MM.1S (cell line): ENCODE measurements around the gene CCNB1.

Experiments
- DNase-seq: peaks from one replicate; pipeline ENCODE4 v3.0.0-alpha.2; 2015
- H2AFZ ChIP-seq: fragments of 300-600 bp; sonication (generic); 2 replicates; pipeline ENCODE4 v1.6.0; 2016; ENCODE audit warnings: antibody characterized with exemption, low read length
- H3F3A ChIP-seq: fragments of 300-600 bp; sonication (generic); 2 replicates; pipeline ENCODE4 v1.6.1; 2016; ENCODE audit warnings: mild to moderate bottlenecking, antibody characterized with exemption, low read length, moderate library complexity, mixed read lengths; ENCODE audit not compliant: insufficient read depth
- H3K27ac ChIP-seq: fragments of 300-600 bp; sonication (generic); 2 replicates; pipeline ENCODE4 v1.5.1; 2016; ENCODE audit warnings: mild to moderate bottlenecking, low read length
- H3K27me3 ChIP-seq: fragments of 300-600 bp; sonication (generic); replicated peaks from 2 replicates; pipeline ENCODE4 v1.6.0; 2016; ENCODE audit warnings: low read length; ENCODE audit not compliant: insufficient read depth
- H3K36me3 ChIP-seq: fragments of 300-600 bp; sonication (generic); replicated peaks from 2 replicates; pipeline ENCODE4 v1.6.1; 2016; ENCODE audit warnings: mild to moderate bottlenecking, low read length, mixed read lengths; ENCODE audit not compliant: insufficient read depth
- H3K4me1 ChIP-seq: fragments of 300-600 bp; sonication (generic); 2 replicates; pipeline ENCODE4 v1.6.1; 2016; ENCODE audit warnings: low read length, mixed read lengths
- H3K4me2 ChIP-seq: fragments of 300-600 bp; sonication (generic); 2 replicates; pipeline ENCODE4 v1.6.0; 2016; ENCODE audit warnings: low read depth, low read length
- H3K4me3 ChIP-seq: fragments of 300-600 bp; sonication (generic); 2 replicates; pipeline ENCODE4 v1.5.1; 2016; ENCODE audit warnings: low read length, mixed read lengths
- H3K79me2 ChIP-seq: fragments of 300-600 bp; sonication (generic); 2 replicates; pipeline ENCODE4 v1.6.1; 2016; ENCODE audit warnings: mixed run types, low read length, mixed read lengths
- H3K9ac ChIP-seq: fragments of 300-600 bp; sonication (generic); 2 replicates; pipeline ENCODE4 v1.6.1; 2016; ENCODE audit warnings: low read length, mixed read lengths
- H3K9me2 ChIP-seq: fragments of 300-600 bp; sonication (generic); replicated peaks from 2 replicates; pipeline ENCODE4 v1.6.1; 2016; ENCODE audit warnings: mild to moderate bottlenecking, low read length, mixed read lengths; ENCODE audit not compliant: insufficient read depth
- H3K9me3 ChIP-seq: fragments of 300-600 bp; sonication (generic); replicated peaks from 2 replicates; pipeline ENCODE4 v1.6.1; 2016; ENCODE audit warnings: mild to moderate bottlenecking, low read length, mixed read lengths; ENCODE audit not compliant: insufficient read depth
- H4K20me1 ChIP-seq: fragments of 300-600 bp; sonication (generic); 2 replicates; pipeline ENCODE4 v1.6.1; 2016; ENCODE audit warnings: mild to moderate bottlenecking, low read length, moderate library complexity, mixed read lengths; ENCODE audit not compliant: insufficient read depth
- CTCF ChIP-seq: fragments of 300-600 bp; sonication (generic); IDR thresholded peaks from 2 replicates; pipeline ENCODE4 v1.5.1; 2016; ENCODE audit warnings: antibody characterized with exemption, low read length, mixed read lengths
- EZH2 ChIP-seq: fragments of 300-600 bp; sonication (generic); optimal IDR thresholded peaks from 2 replicates; pipeline ENCODE3; 2017; ENCODE audit warnings: low read depth, mild to moderate bottlenecking, antibody characterized with exemption, low read length, mixed read lengths
- EZH2phosphoT487 ChIP-seq: fragments of 300-600 bp; sonication (generic); IDR thresholded peaks from 2 replicates; pipeline ENCODE4 v1.6.1; 2018; ENCODE audit warnings: antibody characterized with exemption, low read length

CCNB1 gene

GRCh38 chr5:69148981-69149675 is 17.8 kb upstream of the CCNB1 start:
- Histone ChIP-seq H3K9me3 (no peaks in the 10 kb centered on the region), H3K36me3 (no peaks in the 10 kb centered on the region), H3K4me2 (no peak overlapping the region), H3K9ac (no peak overlapping the region), H3K4me1 (no peaks in the 10 kb centered on the region), H4K20me1 (no peaks in the 10 kb centered on the region), H3K79me2 (no peaks in the 10 kb centered on the region), H3K4me3 (no peak overlapping the region), H3F3A (no peaks in the 10 kb centered on the region), H2AFZ (no peak overlapping the region), H3K27me3 (no peaks in the 10 kb centered on the region), H3K27ac (no peak overlapping the region), H3K9me2 (no peaks in the 10 kb centered on the region)
- no peak for DNase-seq
- TF ChIP-seq CTCF (no peak), EZH2phosphoT487 (no peak), EZH2 (no peak)

- H3K4me1 ChIP-seq: no peaks in the 10 kb centered on the region
- no peak overlapping the region for H3K4me2 ChIP-seq
- H3K9ac ChIP-seq: no peak overlapping the region
- no peaks in the 10 kb centered on the region for H3K79me2 ChIP-seq
- H3K36me3 ChIP-seq: no peaks in the 10 kb centered on the region
- no peaks in the 10 kb centered on the region for H4K20me1 ChIP-seq
- no peaks in the 10 kb centered on the region for H3K9me3 ChIP-seq
- H3K27me3 ChIP-seq: no peaks in the 10 kb centered on the region
- H3F3A ChIP-seq: no peaks in the 10 kb centered on the region
- TF ChIP-seq EZH2phosphoT487 (no peak), EZH2 (no peak), CTCF (no peak)
- H3K4me3 ChIP-seq: no peak overlapping the region
- no peak overlapping the region for H3K27ac ChIP-seq
- no peak for DNase-seq
- no peaks in the 10 kb centered on the region for H3K9me2 ChIP-seq
- no peak overlapping the region for H2AFZ ChIP-seq
Observed at GRCh38 chr5:69149676-69150010, 17.3 kb upstream of the CCNB1 start.

GRCh38 chr5:69152731-69153130 is 14.2 kb upstream of the CCNB1 start:
- Histone ChIP-seq H4K20me1 (no peaks in the 10 kb centered on the region), H3K36me3 (no peaks in the 10 kb centered on the region), H3K9me3 (no peaks in the 10 kb centered on the region), H3K27ac (no peak overlapping the region), H3K4me2 (no peak overlapping the region), H3K27me3 (no peaks in the 10 kb centered on the region), H2AFZ (no peak overlapping the region), H3K79me2 (no peaks in the 10 kb centered on the region), H3K9me2 (no peaks in the 10 kb centered on the region), H3F3A (no peaks in the 10 kb centered on the region), H3K9ac (no peak overlapping the region), H3K4me1 (no peaks in the 10 kb centered on the region), H3K4me3 (no peak overlapping the region)
- TF ChIP-seq EZH2: no peak
- TF ChIP-seq EZH2phosphoT487: no peak
- no peak for TF ChIP-seq CTCF
- no peak for DNase-seq
